ENCODE measurements around the gene ROGDI. TPM values are rescaled to one million over a fixed set of nuclear protein-coding genes. Genes with fewer than 3 reads are reported as not detected.

Gene ROGDI
- total and polyA plus RNA-seq, 3 donors from 2014 or later: 27.3 to 37.0 (median 30.0) TPM

DNA sequence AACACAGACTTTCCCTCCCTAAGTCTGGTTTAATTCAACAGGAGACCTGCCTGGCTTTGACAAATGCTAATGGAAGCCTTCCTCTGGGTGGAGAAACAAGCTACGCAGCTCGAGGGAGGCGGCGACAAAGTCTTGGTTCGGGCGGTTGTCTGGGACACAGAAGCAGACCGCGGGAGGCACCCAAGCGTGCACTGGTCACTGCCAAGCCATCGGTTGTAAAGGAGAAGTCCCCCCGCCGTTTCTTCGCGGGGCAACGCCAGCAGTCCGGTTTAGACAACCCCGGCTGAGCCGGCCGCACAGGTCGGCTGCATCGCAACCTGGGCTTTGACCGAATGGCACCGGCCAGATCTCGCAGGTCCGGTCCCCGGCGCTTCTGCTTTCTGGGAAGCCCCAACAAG lies 44.1 kb upstream of the ROGDI start:
- WGBS, 2 donors: 0% methylated on average over 5 to 27 of the region's 27 CpGs
- intact Hi-C loops (cut with DNase I; ENCODE audit: low total_unique reads): no loop called here

DNA sequence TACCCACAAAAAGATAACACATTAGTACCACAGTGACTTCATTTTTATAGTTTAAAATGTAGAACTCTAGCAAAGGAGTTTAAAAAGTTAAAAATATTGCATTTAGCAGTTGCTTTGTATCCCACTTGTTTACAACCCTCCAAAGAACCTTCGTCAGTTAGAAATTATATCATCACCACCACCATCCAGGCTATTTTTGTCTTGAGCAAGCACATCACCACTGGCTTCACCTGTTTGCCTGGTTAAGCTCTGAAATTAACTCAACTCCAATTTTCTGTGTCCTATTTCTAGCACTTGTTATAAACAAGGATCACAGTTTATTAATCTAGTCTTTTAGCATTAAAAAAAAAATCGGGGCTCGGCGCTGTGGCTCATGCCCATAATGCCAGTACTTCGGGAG lies 38.6 kb upstream of the ROGDI start:
- H3K27me3 ChIP-seq: no peaks in the 10 kb centered on the region
- intact Hi-C loops (cut with DNase I; ENCODE audit: low total_unique reads): no loop called here
- no peak overlapping the region for H3K4me3 ChIP-seq
- DNase-seq: no peak
- H3K4me1 ChIP-seq: peaks cover 1% of the 10 kb centered on the region
- TF ChIP-seq, protein P1, sequence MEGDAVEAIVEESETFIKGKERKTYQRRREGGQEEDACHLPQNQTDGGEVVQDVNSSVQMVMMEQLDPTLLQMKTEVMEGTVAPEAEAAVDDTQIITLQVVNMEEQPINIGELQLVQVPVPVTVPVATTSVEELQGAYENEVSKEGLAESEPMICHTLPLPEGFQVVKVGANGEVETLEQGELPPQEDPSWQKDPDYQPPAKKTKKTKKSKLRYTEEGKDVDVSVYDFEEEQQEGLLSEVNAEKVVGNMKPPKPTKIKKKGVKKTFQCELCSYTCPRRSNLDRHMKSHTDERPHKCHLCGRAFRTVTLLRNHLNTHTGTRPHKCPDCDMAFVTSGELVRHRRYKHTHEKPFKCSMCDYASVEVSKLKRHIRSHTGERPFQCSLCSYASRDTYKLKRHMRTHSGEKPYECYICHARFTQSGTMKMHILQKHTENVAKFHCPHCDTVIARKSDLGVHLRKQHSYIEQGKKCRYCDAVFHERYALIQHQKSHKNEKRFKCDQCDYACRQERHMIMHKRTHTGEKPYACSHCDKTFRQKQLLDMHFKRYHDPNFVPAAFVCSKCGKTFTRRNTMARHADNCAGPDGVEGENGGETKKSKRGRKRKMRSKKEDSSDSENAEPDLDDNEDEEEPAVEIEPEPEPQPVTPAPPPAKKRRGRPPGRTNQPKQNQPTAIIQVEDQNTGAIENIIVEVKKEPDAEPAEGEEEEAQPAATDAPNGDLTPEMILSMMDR (IDR thresholded peaks at IDR 0.05): no peak
- TF ChIP-seq POLR2A (IDR thresholded peaks at IDR 0.05): no peak
- no peak overlapping the region for H3K27ac ChIP-seq
- H3K9me3 ChIP-seq: no peaks in the 10 kb centered on the region
- no peaks in the 10 kb centered on the region for H3K36me3 ChIP-seq (ENCODE audit: low read depth, missing control alignments)
- 77 to 78% methylated on average over 5 of the region's 5 CpGs for WGBS, 2 donors

More for the DNA sequence above, 44.1 kb upstream of the ROGDI start:
- H3K27me3 ChIP-seq: no peaks in the 10 kb centered on the region
- H3K36me3 ChIP-seq (ENCODE audit: low read depth, missing control alignments): no peaks in the 10 kb centered on the region
- peak overlapping the region; percentile 83 to 96 for H3K27ac ChIP-seq
- peaks cover 16% of the 10 kb centered on the region for H3K4me1 ChIP-seq
- peak; percentile 79 for DNase-seq
- no peaks in the 10 kb centered on the region for H3K9me3 ChIP-seq
- peak overlapping the region; percentile 81 to 96 for H3K4me3 ChIP-seq
- TF ChIP-seq POLR2A (IDR thresholded peaks at IDR 0.05): no peak

DNA sequence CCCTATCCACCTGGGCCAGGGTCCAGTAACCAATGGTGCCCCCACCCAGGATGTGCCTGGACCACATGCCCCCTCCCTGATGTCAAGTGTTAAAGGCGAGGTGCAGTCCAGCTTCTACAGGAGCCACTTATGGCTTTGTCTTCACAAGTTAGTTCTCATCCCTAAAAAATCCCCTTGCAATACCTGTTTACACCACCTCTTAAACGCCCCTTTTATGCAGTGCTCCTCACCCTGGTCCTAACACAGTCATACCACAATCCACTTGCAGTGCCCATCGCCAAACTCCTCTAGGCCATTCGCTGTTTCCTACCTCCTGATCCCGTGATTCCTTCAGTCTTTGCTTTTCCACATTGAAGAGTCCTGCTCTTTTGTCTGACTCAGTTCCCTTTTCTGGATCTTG lies 37.5 kb upstream of the ROGDI start:
- no peak for DNase-seq
- Histone ChIP-seq H3K36me3 (ENCODE audit: low read depth, missing control alignments) (no peaks in the 10 kb centered on the region), H3K27me3 (no peaks in the 10 kb centered on the region), H3K9me3 (no peaks in the 10 kb centered on the region), H3K27ac (no peak overlapping the region), H3K4me3 (no peak overlapping the region), H3K4me1 (no peaks in the 10 kb centered on the region)
- 90 to 93% methylated on average over 5 of the region's 5 CpGs for WGBS, 2 donors
- intact Hi-C loops (cut with DNase I; ENCODE audit: low total_unique reads): no loop called here
- TF ChIP-seq, protein P1 (IDR thresholded peaks at IDR 0.05): no peak
- TF ChIP-seq POLR2A (IDR thresholded peaks at IDR 0.05): no peak

DNA sequence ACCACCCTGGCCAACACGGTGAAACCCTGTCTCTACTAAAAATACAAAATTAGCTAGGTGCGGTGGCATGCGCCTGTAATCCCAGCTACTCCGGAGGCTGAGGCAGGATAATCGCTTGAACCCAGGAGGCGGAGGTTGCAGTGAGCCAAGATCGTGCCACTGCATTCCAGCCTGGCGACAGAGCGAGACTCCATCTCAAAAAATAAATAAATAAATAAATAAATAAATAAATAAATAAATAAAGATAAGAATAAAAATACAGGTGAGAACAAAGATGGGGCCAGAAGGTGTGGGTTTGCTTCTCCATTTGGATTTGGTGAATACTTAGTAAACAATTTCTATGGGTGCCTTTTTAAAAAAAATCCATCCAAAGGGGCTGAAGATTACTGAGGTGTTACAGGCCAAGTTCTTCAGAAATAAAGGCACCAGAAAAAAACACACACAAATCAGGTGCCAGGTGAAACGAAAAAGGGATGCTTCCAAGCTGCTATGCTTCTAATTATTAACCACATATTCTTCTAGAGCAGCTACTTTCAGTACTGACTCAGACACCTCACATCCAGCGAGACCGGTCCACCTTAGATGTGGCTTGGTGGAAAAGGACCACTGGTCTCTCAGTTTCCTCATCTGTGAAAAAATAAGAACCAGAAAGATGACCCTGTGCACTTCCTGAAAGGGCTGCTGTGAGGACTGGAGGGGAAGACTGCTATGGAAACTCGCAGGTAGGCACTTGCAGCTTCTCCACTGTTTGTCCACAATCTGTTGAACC lies 35.5 kb upstream of the ROGDI start:
- Histone ChIP-seq H3K27me3 (no peaks in the 10 kb centered on the region), H3K4me1 (no peaks in the 10 kb centered on the region), H3K27ac (no peak overlapping the region), H3K36me3 (ENCODE audit: low read depth, missing control alignments) (no peaks in the 10 kb centered on the region), H3K4me3 (no peak overlapping the region), H3K9me3 (no peaks in the 10 kb centered on the region)
- TF ChIP-seq POLR2A (IDR thresholded peaks at IDR 0.05): no peak
- TF ChIP-seq, protein P1 (IDR thresholded peaks at IDR 0.05): no peak
- intact Hi-C loops (cut with DNase I; ENCODE audit: low total_unique reads): no loop called here
- DNase-seq: no peak
- WGBS, 2 donors: 92 to 96% methylated on average over 13 of the region's 13 CpGs

DNA sequence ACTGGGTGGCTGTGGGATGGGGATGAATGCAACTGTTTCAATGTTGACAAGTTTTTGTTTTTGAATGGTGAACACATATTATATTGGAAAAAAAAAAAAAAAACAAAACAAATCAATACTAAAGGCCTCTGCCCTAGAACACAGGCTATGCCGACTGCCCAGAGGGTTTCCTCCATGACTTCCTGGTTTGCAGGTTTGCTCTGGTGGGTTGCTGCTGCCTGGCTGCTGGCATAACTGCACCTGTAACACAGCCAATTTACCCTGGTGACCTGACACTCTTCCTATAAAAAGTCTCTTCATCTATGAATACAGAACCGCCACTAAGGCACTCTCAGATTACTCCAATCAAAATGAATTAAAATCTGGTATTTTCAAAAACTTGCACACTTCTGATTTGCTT lies 34.3 kb upstream of the ROGDI start:
- intact Hi-C loops (cut with DNase I; ENCODE audit: low total_unique reads): no loop called here
- H3K9me3 ChIP-seq: no peaks in the 10 kb centered on the region
- WGBS, 2 donors: 95 to 96% methylated on average over 2 of the region's 2 CpGs
- no peaks in the 10 kb centered on the region for H3K27me3 ChIP-seq
- DNase-seq: no peak
- TF ChIP-seq POLR2A (IDR thresholded peaks at IDR 0.05): no peak
- TF ChIP-seq, protein P1 (IDR thresholded peaks at IDR 0.05): no peak
- H3K36me3 ChIP-seq (ENCODE audit: low read depth, missing control alignments): no peaks in the 10 kb centered on the region
- H3K27ac ChIP-seq: no peak overlapping the region
- no peak overlapping the region for H3K4me3 ChIP-seq
- H3K4me1 ChIP-seq: no peaks in the 10 kb centered on the region
